IgD-negative memory B cell (primary cell): Measurements from ENCODE around the gene ATXN1. TPM values are rescaled to one million over a fixed set of nuclear protein-coding genes. Genes with fewer than 3 reads are reported as not detected.
"Not testable (repeated sequence)": the region's sequence is repeated elsewhere in the genome, so short reads cannot be mapped to it uniquely, and the experiment has no call there.

Experiments
- H3K27ac Mint-ChIP-seq, 3 donors: one replicate each; pipeline ENCODE4 v1.8.0; 2020 to 2022; ENCODE audit warnings: mild to moderate bottlenecking in 3 of 3, mixed read lengths in 3 of 3, moderate library complexity in 1 of 3
- H3K27me3 Mint-ChIP-seq: one replicate; pipeline ENCODE4 v1.8.0; 2021; ENCODE audit warnings: mixed read lengths
- H3K36me3 Mint-ChIP-seq: one replicate; pipeline ENCODE4 v1.8.0; 2020; ENCODE audit warnings: mild to moderate bottlenecking, mixed read lengths
- H3K4me1 Mint-ChIP-seq, 3 donors: one replicate each; pipeline ENCODE4 v1.8.0; 2020 to 2022; ENCODE audit warnings: mixed read lengths in 3 of 3, mild to moderate bottlenecking in 1 of 3
- H3K4me3 Mint-ChIP-seq, 4 donors: one replicate each; pipeline ENCODE4 v1.8.0; 2020 to 2022; ENCODE audit warnings: mild to moderate bottlenecking in 4 of 4, mixed read lengths in 4 of 4, moderate library complexity in 3 of 4
- H3K9me3 Mint-ChIP-seq, 3 donors: one replicate each; pipeline ENCODE4 v1.8.0; 2020 to 2021; ENCODE audit warnings: mixed read lengths in 3 of 3, mild to moderate bottlenecking in 1 of 3
- polyA plus RNA-seq: library from polyadenylated mRNA; unstranded; fragments of 300-500 nt; fragmentation: Illumina TruSeq; gene quantifications from one replicate; pipeline ENCODE4 v1.2.3, GENCODE V29; 2021

Gene ATXN1
- polyA plus RNA-seq, 1 donor from 2014 or later: 5.0 TPM

DNA sequence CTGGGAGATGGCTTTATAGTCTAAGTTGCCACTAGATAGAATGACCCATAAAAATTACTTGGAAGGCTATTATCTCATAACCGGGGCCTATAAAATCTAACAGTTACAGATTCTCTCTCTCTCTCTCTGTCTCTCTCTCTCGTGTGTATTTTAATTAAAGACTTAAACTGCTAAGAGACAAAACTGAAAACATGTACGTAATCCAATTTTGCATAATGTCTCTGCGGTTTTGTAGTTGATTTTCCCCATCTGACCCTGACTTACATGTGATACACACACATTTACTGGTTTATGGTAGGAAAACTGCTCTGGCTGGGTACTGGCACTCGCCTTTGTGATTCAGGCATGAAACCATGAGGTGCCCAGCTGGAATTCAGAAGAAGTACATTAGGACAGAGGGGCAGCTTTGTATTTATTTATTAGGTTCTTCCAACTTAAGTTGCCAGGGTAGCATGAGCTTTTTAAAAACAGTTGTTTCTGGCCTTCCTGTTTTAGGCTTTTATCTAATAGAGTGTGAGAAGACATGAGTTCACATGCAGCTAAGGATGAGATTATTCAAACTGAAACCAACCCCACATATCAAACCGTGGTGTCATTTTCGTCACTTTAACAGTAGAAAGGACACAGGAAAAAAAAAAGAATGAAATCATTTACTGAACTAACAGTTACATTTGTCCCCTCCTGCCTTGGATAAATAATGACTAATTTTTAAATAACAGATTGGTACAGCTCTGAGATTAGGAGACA is 340.4 kb downstream of the ATXN1 start:
- Mint-ChIP-seq H3K36me3 (peaks cover under 1% of the 10 kb centered on the region), H3K4me1 (peaks cover 28 to 47% (median 37%) of the 10 kb centered on the region in 3 donors), H3K27ac (peak overlapping the region; percentile 96 to 100 (median 99)), H3K9me3 (no peaks in the 10 kb centered on the region), H3K4me3 (peak overlapping the region; percentile 76 to 88 (median 85)), H3K27me3 (peaks cover 2% of the 10 kb centered on the region)

DNA sequence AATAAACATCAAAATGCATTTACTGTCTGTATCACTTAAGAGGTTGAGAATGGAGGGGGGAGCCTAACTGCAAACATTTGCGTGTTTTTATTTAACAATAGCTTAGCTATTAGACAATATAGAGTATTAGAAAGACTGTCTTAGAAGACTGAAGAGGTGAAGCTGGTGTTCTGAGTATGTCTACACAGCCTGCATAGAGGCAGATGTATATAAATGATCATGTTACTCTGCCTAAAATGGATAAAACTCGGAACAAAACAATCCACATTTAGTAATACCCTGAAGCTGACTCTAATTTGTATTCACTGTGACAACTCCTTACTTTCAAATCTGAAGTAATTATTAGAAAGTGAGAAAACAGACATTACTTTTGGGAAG is 340.9 kb downstream of the ATXN1 start:
- peak overlapping the region; percentile 76 to 88 (median 85) for H3K4me3 Mint-ChIP-seq
- peak overlapping the region; percentile 96 to 100 (median 99) for H3K27ac Mint-ChIP-seq
- peaks cover 2% of the 10 kb centered on the region for H3K27me3 Mint-ChIP-seq
- H3K9me3 Mint-ChIP-seq: no peaks in the 10 kb centered on the region
- H3K4me1 Mint-ChIP-seq: peaks cover 28 to 47% (median 37%) of the 10 kb centered on the region in 3 donors
- no peaks in the 10 kb centered on the region for H3K36me3 Mint-ChIP-seq

DNA sequence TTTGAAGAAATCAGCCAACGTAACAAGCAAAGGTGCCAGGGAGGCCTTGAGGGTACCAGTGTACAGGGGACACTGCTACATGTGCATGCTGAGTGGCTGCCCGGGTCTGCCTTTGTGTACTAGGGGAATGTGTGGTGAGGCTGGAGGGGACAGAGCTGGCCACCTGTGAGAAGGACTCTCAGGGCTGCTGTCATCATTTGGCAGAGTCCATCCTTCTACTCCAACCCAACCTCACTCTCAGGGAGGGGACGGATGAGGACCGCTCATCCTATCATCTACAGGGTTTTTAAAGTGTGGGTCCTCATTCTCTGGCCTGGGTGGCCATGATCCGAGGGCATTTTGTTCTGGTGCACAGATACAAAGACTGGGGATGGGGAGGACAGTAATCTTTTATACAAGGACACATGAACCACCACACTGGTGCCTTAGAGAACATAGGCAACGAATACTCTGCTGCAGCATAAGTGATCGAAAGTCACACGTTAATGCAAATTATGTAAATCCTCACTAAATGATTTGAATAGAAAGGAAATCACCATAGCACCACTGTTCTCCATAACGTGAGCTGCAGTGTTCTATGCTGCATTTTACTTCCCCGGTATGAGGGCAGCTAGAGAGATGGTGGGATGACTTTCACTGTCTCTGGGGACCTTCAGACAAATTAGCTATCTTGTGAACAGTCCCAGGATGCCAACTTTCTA is 341.5 kb downstream of the ATXN1 start:
- peaks cover 28 to 47% (median 37%) of the 10 kb centered on the region in 3 donors for H3K4me1 Mint-ChIP-seq
- peaks cover 2% of the 10 kb centered on the region for H3K27me3 Mint-ChIP-seq
- H3K9me3 Mint-ChIP-seq: no peaks in the 10 kb centered on the region
- H3K4me3 Mint-ChIP-seq: peak overlapping the region; percentile 76 to 88 (median 85)
- H3K27ac Mint-ChIP-seq: peak overlapping the region; percentile 96 to 100 (median 99)
- H3K36me3 Mint-ChIP-seq: no peaks in the 10 kb centered on the region

DNA sequence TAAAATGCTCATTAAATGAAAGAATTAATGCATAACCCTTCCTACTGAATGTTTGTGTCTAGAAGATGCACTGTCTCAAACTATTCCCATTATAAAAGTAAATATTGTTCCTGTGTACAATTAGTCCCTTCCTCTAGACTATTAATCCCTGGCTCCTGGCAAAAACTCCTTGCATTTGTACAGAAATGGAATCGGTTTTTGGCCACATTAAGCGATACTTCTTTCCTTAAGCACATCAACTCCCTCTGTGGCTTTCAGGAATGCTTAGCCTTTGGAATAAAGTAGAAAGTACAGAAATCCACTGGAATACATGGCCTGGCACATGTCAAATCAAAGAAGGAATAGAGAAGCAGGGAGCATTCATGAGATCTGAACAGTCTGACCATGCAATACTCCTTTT is 343.1 kb downstream of the ATXN1 start:
- peak overlapping the region in 1 of 3 donors; percentile 31 for H3K27ac Mint-ChIP-seq

DNA sequence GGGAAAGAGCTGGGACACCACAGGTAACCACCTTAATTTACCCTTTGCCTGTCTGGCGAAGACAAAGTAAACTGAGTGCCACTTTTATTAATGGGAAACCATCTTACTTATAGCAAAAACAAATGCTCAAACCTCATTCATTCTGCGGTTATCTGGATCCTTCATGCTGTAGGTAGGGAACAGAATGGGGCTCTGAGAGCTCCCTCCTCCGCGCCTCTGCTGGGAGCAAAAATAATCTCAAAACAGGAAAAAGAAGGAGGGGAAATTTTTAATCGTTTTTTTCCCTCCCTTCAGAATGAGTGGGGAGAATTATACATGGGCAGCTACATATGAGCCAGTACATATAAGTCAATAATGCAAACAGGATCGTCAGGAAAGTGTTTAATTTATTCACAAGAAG is 345.6 kb downstream of the ATXN1 start:
- H3K27ac Mint-ChIP-seq: peak overlapping the region in 1 of 3 donors; percentile 21
- H3K36me3 Mint-ChIP-seq: no peaks in the 10 kb centered on the region
- no peaks in the 10 kb centered on the region for H3K27me3 Mint-ChIP-seq
- H3K9me3 Mint-ChIP-seq: no peaks in the 10 kb centered on the region
- H3K4me1 Mint-ChIP-seq: peaks cover 34 to 42% (median 37%) of the 10 kb centered on the region in 3 donors
- peak overlapping the region in 1 of 4 donors; percentile 51 for H3K4me3 Mint-ChIP-seq

More for the DNA sequence above, 343.1 kb downstream of the ATXN1 start:
- Mint-ChIP-seq H3K4me3 (peak overlapping the region in 1 of 4 donors; percentile 17), H3K27me3 (peaks cover 2% of the 10 kb centered on the region), H3K36me3 (no peaks in the 10 kb centered on the region), H3K4me1 (peaks cover 41 to 56% (median 49%) of the 10 kb centered on the region in 3 donors), H3K9me3 (no peaks in the 10 kb centered on the region)

DNA sequence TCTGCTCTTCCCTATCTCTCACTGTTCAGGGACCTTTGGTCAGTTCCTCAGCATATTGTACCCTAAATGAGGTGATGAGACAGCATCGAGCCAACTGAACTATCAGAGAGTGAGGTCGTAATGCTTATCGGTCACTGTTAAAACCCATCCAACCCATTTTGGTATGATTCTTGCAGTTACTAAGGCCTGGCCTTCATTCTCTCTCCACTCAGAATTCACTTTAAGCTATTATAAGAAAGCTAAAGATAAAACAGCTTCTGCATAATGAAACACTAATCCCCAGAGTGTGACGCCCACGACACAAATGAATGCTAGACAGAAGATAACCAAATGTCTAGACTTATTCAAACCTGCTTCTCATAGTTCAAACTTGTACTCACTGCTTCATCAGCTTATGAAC is 347.1 kb downstream of the ATXN1 start:
- peak overlapping the region; percentile 86 to 93 (median 87) for H3K27ac Mint-ChIP-seq
- peaks cover 30 to 38% (median 35%) of the 10 kb centered on the region in 3 donors for H3K4me1 Mint-ChIP-seq
- H3K36me3 Mint-ChIP-seq: no peaks in the 10 kb centered on the region
- H3K9me3 Mint-ChIP-seq: no peaks in the 10 kb centered on the region
- peak overlapping the region; percentile 81 to 96 (median 88) for H3K4me3 Mint-ChIP-seq
- H3K27me3 Mint-ChIP-seq: no peaks in the 10 kb centered on the region

DNA sequence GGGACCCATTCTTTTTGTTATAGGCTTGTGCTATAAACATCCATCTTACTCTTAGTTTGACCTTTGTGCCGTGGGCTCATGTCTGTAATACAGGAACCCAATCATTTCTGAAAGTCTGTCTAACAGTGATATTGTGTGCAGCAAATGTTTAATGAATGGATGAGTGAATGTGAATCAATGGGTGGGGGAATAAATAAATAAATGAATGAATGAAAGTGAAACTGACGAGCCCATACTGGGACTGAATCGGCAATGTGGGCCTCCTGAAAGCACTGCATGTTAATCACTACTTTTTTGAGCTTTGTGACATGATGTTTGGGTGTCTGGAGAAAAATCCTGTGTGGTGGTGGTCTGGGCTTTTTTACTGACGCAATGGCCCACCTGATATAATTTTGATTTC is 347.9 kb downstream of the ATXN1 start:
- H3K4me3 Mint-ChIP-seq: peak overlapping the region; percentile 81 to 96 (median 88)
- H3K27ac Mint-ChIP-seq: peak overlapping the region; percentile 86 to 93 (median 87)
- peaks cover 26 to 39% (median 34%) of the 10 kb centered on the region in 3 donors for H3K4me1 Mint-ChIP-seq
- H3K27me3 Mint-ChIP-seq: no peaks in the 10 kb centered on the region
- no peaks in the 10 kb centered on the region for H3K9me3 Mint-ChIP-seq
- no peaks in the 10 kb centered on the region for H3K36me3 Mint-ChIP-seq

DNA sequence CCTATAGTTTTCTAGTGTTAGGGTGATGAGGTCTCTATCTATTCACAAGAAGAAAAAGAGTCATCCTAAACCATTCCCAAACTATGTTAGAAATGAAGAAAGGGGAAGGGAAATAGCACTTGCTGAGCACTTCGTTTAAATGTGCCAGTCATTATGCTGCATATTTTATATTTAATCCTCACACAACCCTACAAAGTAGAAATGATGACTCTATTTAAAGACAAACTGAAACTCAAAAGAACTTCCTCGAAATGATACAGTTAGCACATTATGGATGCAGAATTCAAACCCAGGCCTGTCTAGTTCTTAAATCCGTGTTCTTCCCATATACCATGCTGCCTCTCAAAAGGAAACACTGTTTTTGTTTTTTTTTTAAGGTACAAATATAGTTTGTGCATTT is 348.3 kb downstream of the ATXN1 start:
- Mint-ChIP-seq H3K4me1 (peaks cover 26 to 39% (median 35%) of the 10 kb centered on the region in 3 donors), H3K27ac (peak overlapping the region; percentile 86 to 93 (median 87)), H3K27me3 (no peaks in the 10 kb centered on the region), H3K4me3 (peak overlapping the region; percentile 81 to 96 (median 88)), H3K9me3 (no peaks in the 10 kb centered on the region), H3K36me3 (no peaks in the 10 kb centered on the region)

DNA sequence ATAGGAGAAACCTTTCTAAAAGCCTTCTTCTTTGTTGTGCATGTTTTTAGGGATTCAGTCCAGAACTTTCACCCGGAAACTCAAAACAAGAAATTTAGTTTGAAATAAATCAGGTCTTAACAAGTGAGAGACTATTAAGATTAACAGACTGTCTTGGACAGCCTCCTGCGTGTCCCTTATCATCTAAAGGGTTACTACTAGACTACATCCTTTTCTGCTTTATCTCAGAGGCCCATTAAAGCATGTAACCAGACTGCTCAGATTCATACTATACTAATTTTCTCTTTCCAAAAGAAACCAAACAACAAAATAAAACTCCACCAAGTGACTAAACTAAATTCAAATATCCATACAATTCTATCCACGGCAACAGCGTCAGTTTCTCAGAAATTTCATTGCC is 349.1 kb downstream of the ATXN1 start:
- no peaks in the 10 kb centered on the region for H3K27me3 Mint-ChIP-seq
- peaks cover 29 to 39% (median 38%) of the 10 kb centered on the region in 3 donors for H3K4me1 Mint-ChIP-seq
- peak overlapping the region in 2 of 3 donors; percentile 82 to 86 for H3K27ac Mint-ChIP-seq
- H3K9me3 Mint-ChIP-seq: no peaks in the 10 kb centered on the region
- H3K4me3 Mint-ChIP-seq: peak overlapping the region in 2 of 4 donors; percentile 11 to 29
- H3K36me3 Mint-ChIP-seq: no peaks in the 10 kb centered on the region

DNA sequence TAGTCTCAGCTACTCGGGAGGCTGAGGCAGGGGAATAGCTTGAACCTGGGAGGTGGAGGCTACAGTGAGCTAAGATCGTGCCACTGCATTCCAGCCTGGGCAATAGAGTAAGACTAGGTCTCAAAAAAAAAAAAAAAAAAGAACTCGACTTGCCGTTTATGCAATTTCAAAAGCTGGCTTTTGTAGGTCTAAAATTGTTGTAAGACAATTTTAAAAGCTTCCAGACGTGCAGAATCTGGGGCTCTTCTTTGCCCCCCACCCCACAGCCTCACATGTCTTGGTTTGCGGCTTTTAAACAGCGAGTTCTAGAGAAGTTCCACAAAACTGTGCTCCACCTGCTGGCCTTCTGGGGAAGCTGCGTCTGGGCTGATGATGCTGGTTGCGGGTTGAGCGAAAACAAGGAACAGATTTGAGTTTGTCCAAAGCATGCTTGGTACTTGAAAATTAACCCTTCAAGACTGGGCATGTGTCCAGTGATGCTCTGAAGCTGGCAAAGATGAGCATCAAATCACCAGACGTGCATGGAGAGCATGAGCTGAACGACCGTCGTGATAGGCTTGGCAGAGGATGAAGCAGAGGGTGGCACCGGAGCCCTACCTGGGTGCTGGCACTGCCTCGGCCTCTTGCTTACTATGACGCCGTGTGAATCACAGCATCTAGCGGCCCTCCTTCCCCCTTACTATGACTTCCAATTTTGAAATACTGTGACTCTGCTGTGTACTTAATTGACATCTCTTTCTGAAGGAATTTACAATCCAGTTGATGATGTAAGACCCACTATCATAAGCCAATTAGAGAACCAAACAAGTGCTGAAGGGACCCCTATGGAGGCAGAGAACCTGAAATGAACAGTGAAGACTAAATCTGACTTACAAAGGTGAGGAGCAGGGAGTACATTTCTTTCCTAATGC is 351.5 kb downstream of the ATXN1 start:
- no peaks in the 10 kb centered on the region for H3K36me3 Mint-ChIP-seq
- H3K27me3 Mint-ChIP-seq: no peaks in the 10 kb centered on the region
- H3K27ac Mint-ChIP-seq: peak overlapping the region; percentile 8 to 84 (median 81)
- H3K9me3 Mint-ChIP-seq: no peaks in the 10 kb centered on the region
- H3K4me1 Mint-ChIP-seq: peaks cover 33 to 54% (median 46%) of the 10 kb centered on the region in 3 donors
- peak overlapping the region; percentile 27 to 89 (median 80) for H3K4me3 Mint-ChIP-seq

DNA sequence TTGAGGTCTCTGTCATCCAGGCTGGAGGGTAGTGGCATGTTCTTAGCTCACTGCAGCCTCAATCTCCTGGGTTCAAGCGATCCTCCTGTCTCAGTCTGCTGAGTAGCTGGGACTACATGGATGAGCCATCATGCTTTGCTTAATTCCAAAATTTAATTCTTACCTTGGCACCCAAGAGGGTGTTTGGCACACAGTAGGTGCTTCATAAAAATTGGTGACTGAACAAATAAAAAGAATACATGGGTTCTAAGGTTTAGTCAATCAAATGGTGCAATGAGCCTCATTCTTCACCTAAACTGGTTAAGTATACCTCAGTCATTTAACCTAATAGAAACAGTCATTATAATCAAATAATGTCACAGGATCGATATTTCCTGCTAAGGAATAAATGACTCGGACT is 352.5 kb downstream of the ATXN1 start:
- H3K4me1 Mint-ChIP-seq: peaks cover 25 to 47% (median 40%) of the 10 kb centered on the region in 3 donors
- peak overlapping the region in 1 of 4 donors; percentile 7 for H3K4me3 Mint-ChIP-seq
- no peaks in the 10 kb centered on the region for H3K9me3 Mint-ChIP-seq
- no peaks in the 10 kb centered on the region for H3K27me3 Mint-ChIP-seq
- H3K36me3 Mint-ChIP-seq: peaks cover 1% of the 10 kb centered on the region
- H3K27ac Mint-ChIP-seq: peak overlapping the region; percentile 8 to 81 (median 76)

DNA sequence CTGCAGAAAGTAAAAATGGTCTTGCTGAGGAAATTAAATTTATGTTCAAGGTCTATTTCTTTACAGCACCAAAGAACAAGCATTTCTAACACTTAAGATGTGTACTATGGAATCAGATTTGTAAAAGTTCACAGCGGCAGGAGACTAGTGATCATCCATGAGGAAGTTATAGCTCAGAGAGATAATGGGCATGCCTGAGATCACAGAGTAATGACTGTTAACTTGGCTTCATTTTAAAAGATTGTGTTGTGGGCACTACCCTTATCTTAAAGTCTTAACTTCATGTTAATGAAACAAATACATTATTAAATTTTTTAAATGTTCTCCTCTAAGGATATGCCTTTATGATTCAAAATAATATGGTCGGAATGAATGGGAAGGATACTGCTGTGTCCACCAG is 354.3 kb downstream of the ATXN1 start:
- no peaks in the 10 kb centered on the region for H3K9me3 Mint-ChIP-seq
- H3K27me3 Mint-ChIP-seq: no peaks in the 10 kb centered on the region
- peak overlapping the region in 3 of 4 donors; percentile 1 to 80 (median 24) for H3K4me3 Mint-ChIP-seq
- peaks cover 3% of the 10 kb centered on the region for H3K36me3 Mint-ChIP-seq
- H3K27ac Mint-ChIP-seq: peak overlapping the region; percentile 30 to 85 (median 69)
- H3K4me1 Mint-ChIP-seq: peaks cover 24 to 37% (median 25%) of the 10 kb centered on the region in 3 donors

DNA sequence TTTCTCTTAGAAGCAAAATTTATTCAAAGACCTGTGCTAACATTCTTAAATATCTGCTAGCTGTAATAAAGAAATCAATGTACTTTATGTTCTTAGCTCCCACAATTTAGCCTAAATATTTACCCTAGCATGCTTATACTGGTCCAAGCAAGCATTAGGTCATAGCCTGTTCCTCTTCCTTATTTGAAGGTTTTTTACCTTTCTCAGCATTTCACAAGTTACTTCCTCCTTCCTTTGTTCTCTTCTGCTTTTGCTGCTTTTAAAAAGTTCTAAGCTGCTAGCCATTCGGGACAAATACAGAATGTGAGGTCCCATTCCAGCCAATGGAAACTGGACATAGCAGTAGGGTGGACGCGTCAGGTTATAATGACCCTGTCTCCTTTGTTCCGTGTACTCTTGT is 354.7 kb downstream of the ATXN1 start:
- not testable (repeated sequence) for H3K9me3 Mint-ChIP-seq, H3K27me3 Mint-ChIP-seq, H3K36me3 Mint-ChIP-seq
- Mint-ChIP-seq H3K27ac (peak overlapping the region; percentile 30 to 85 (median 69)), H3K4me1 (peaks cover 22 to 37% (median 23%) of the 10 kb centered on the region in 3 donors), H3K4me3 (peak overlapping the region in 3 of 4 donors; percentile 1 to 80 (median 24))

DNA sequence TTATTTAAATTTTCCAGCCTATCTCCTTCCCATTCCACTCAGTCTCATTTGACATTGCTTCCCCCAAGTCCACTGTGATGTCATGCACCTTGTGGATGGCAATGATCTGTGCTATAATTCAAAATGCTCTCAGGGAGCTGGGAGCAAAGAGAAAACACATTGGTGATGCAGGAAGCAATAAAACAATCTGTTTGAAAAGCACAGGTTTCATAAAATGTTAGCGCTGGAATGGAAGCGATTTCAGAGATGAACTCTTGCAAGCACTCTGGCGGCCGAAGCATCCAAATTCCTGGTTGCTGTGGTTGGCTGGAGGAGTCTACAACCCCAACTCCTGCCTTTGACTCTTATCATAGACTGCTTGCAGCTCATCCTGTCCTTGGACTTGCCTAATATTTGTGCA is 355.9 kb downstream of the ATXN1 start:
- no peak overlapping the region for H3K4me3 Mint-ChIP-seq
- H3K27me3 Mint-ChIP-seq: no peaks in the 10 kb centered on the region
- H3K4me1 Mint-ChIP-seq: peaks cover 20 to 37% (median 23%) of the 10 kb centered on the region in 3 donors
- no peak overlapping the region for H3K27ac Mint-ChIP-seq
- no peaks in the 10 kb centered on the region for H3K9me3 Mint-ChIP-seq
- peaks cover 5% of the 10 kb centered on the region for H3K36me3 Mint-ChIP-seq
